ENCODE measurements around the gene CASK. TPM values are rescaled to one million over a fixed set of nuclear protein-coding genes. Genes with fewer than 3 reads are reported as not detected.

Gene CASK
- total and polyA plus RNA-seq, 9 of the 15 experiments (the other 6 are each of a cell fraction or from before 2014, with no cell fraction given), result 1.3 to 7.4 (median 5.2) TPM

GRCh38 chrX:41822892-41823291, 100.5 kb downstream of the CASK start (continued):
- TF ChIP-seq HMGN3 (IDR thresholded peaks at IDR 0.05; ENCODE audit: borderline replicate concordance, extremely low read depth, insufficient read length, low read depth, low read length), result no peak
- TF ChIP-seq UBTF (IDR thresholded peaks at IDR 0.05; ENCODE audit: borderline replicate concordance in 1 of 2, low read depth in 2 of 2, low read length in 2 of 2), result no peak
- TF ChIP-seq U2AF2 (optimal IDR thresholded peaks at IDR 0.05; ENCODE audit: low read depth, low read length), result no peak
- TF ChIP-seq RFX5 (IDR thresholded peaks at IDR 0.05; ENCODE audit: low read depth, low read length), result no peak
- TF ChIP-seq ZNF253 (CRISPR knock-in tag; conservative IDR thresholded peaks at IDR 0.05), result no peak
- TF ChIP-seq ZNF347 (CRISPR knock-in tag; IDR thresholded peaks at IDR 0.05; ENCODE audit: low read depth), result no peak
- no peak for TF ChIP-seq CAMTA2 (CRISPR knock-in tag; conservative IDR thresholded peaks at IDR 0.05)
- TF ChIP-seq ZNF436 (CRISPR knock-in tag; IDR thresholded peaks at IDR 0.05), result no peak
- no peak for TF ChIP-seq TRIM28 (IDR thresholded peaks at IDR 0.05)
- no peak for TF ChIP-seq SRF (CRISPR knock-in tag; IDR thresholded peaks at IDR 0.05)
- no peak for TF ChIP-seq ETS1 (conservative IDR thresholded peaks at IDR 0.05; ENCODE audit: control insufficient read depth, low read depth, low read length)
- TF ChIP-seq, protein P1, sequence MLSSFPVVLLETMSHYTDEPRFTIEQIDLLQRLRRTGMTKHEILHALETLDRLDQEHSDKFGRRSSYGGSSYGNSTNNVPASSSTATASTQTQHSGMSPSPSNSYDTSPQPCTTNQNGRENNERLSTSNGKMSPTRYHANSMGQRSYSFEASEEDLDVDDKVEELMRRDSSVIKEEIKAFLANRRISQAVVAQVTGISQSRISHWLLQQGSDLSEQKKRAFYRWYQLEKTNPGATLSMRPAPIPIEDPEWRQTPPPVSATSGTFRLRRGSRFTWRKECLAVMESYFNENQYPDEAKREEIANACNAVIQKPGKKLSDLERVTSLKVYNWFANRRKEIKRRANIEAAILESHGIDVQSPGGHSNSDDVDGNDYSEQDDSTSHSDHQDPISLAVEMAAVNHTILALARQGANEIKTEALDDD (IDR thresholded peaks at IDR 0.05), result peak; percentile 66; the same call in 1 of the 2 replicates
- TF ChIP-seq ZNF140 (CRISPR knock-in tag; IDR thresholded peaks at IDR 0.05), result no peak
- TF ChIP-seq ZNF3 (CRISPR knock-in tag; IDR thresholded peaks at IDR 0.05), result no peak
- TF ChIP-seq, protein P2, sequence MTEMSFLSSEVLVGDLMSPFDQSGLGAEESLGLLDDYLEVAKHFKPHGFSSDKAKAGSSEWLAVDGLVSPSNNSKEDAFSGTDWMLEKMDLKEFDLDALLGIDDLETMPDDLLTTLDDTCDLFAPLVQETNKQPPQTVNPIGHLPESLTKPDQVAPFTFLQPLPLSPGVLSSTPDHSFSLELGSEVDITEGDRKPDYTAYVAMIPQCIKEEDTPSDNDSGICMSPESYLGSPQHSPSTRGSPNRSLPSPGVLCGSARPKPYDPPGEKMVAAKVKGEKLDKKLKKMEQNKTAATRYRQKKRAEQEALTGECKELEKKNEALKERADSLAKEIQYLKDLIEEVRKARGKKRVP (CRISPR knock-in tag; IDR thresholded peaks at IDR 0.05), result no peak
- TF ChIP-seq BCL6 (CRISPR knock-in tag; IDR thresholded peaks at IDR 0.05), result no peak
- TF ChIP-seq, protein P3, sequence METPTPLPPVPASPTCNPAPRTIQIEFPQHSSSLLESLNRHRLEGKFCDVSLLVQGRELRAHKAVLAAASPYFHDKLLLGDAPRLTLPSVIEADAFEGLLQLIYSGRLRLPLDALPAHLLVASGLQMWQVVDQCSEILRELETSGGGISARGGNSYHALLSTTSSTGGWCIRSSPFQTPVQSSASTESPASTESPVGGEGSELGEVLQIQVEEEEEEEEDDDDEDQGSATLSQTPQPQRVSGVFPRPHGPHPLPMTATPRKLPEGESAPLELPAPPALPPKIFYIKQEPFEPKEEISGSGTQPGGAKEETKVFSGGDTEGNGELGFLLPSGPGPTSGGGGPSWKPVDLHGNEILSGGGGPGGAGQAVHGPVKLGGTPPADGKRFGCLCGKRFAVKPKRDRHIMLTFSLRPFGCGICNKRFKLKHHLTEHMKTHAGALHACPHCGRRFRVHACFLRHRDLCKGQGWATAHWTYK (CRISPR knock-in tag; IDR thresholded peaks at IDR 0.05), result no peak
- TF ChIP-seq HEY1 (CRISPR knock-in tag; IDR thresholded peaks at IDR 0.05; ENCODE audit: borderline replicate concordance), result no peak
- TF ChIP-seq NCOR1 (IDR thresholded peaks at IDR 0.05), result peak; percentile 38; the same call in 1 of the 2 replicates
